ENCODE measurements around the gene ZBTB16. TPM values are rescaled to one million over a fixed set of nuclear protein-coding genes. Genes with fewer than 3 reads are reported as not detected.

The ZBTB16 gene
- total RNA-seq, 1 experiment from 2014 or later, result 0.44 TPM

GRCh38 chr11:114272311-114272710, 212.8 kb downstream of the ZBTB16 start:
- Histone ChIP-seq H3F3A (ENCODE audit: insufficient read depth, low read depth) (no peaks in the 10 kb centered on the region), H3K27me3 (ENCODE audit: insufficient read depth, low read depth) (peaks cover 85% of the 10 kb centered on the region), H3K4me3 (no peak overlapping the region), H2AFZ (no peak overlapping the region), H4K20me1 (ENCODE audit: insufficient read depth) (no peaks in the 10 kb centered on the region), H3K36me3 (ENCODE audit: low read depth) (no peaks in the 10 kb centered on the region), H3K4me2 (no peak overlapping the region), H3K9me2 (ENCODE audit: insufficient read depth) (no peaks in the 10 kb centered on the region), H3K9me3 (ENCODE audit: insufficient read depth, low read depth) (no peaks in the 10 kb centered on the region), H3K27ac (no peak overlapping the region), H3K4me1 (replicated peaks; ENCODE audit: insufficient read depth) (no peaks in the 10 kb centered on the region), H3K79me2 (ENCODE audit: low read depth) (no peaks in the 10 kb centered on the region)
- DNase-seq, result no peak
- TF ChIP-seq EZH2 (IDR thresholded peaks at IDR 0.05; ENCODE audit: low read depth) (no peak), CTCF (conservative IDR thresholded peaks at IDR 0.05) (no peak)
- BruUV-seq (replicated peaks), result no TSS peak
- POLR2A ChIA-PET (ENCODE audit: unreplicated experiment), result no interaction called here
- intact Hi-C loops (cut with micrococcal nuclease; ENCODE audit: unreplicated experiment), result no loop called here
- CTCF ChIA-PET, result no interaction called here

- H3K27ac ChIP-seq, result no peak overlapping the region
- peaks cover 87% of the 10 kb centered on the region for H3K27me3 ChIP-seq (ENCODE audit: insufficient read depth, low read depth)
- H2AFZ ChIP-seq, result no peak overlapping the region
- no peaks in the 10 kb centered on the region for H3F3A ChIP-seq (ENCODE audit: insufficient read depth, low read depth)
- intact Hi-C loops (cut with micrococcal nuclease; ENCODE audit: unreplicated experiment), result no loop called here
- H4K20me1 ChIP-seq (ENCODE audit: insufficient read depth), result no peaks in the 10 kb centered on the region
- TF ChIP-seq CTCF (conservative IDR thresholded peaks at IDR 0.05) (no peak), EZH2 (IDR thresholded peaks at IDR 0.05; ENCODE audit: low read depth) (no peak)
- CTCF ChIA-PET, result no interaction called here
- no peaks in the 10 kb centered on the region for H3K9me3 ChIP-seq (ENCODE audit: insufficient read depth, low read depth)
- H3K36me3 ChIP-seq (ENCODE audit: low read depth), result no peaks in the 10 kb centered on the region
- no peak for DNase-seq
- no TSS peak for BruUV-seq (replicated peaks)
- POLR2A ChIA-PET (ENCODE audit: unreplicated experiment), result no interaction called here
- no peaks in the 10 kb centered on the region for H3K4me1 ChIP-seq (replicated peaks; ENCODE audit: insufficient read depth)
- no peak overlapping the region for H3K4me2 ChIP-seq
- H3K9me2 ChIP-seq (ENCODE audit: insufficient read depth), result no peaks in the 10 kb centered on the region
- no peaks in the 10 kb centered on the region for H3K79me2 ChIP-seq (ENCODE audit: low read depth)
- no peak overlapping the region for H3K4me3 ChIP-seq
These were observed 213.6 kb downstream of the ZBTB16 start for GRCh38 chr11:114273071-114273470.

GRCh38 chr11:114273890-114274635, 214.6 kb downstream of the ZBTB16 start:
- intact Hi-C loops (cut with micrococcal nuclease; ENCODE audit: unreplicated experiment), result no loop called here
- ChIA-PET CTCF (interaction anchor here (0.6 kb wide), 1 partner anchor 271 kb away, joined by 3 read pairs; no protein-coding TSS in a partner anchor), POLR2A (ENCODE audit: unreplicated experiment) (no interaction called here)
- Histone ChIP-seq H3K4me2 (no peak overlapping the region), H4K20me1 (ENCODE audit: insufficient read depth) (no peaks in the 10 kb centered on the region), H3K27ac (no peak overlapping the region), H3K36me3 (ENCODE audit: low read depth) (no peaks in the 10 kb centered on the region), H2AFZ (no peak overlapping the region), H3K9me2 (ENCODE audit: insufficient read depth) (no peaks in the 10 kb centered on the region), H3K79me2 (ENCODE audit: low read depth) (no peaks in the 10 kb centered on the region), H3K27me3 (ENCODE audit: insufficient read depth, low read depth) (peaks cover 79% of the 10 kb centered on the region), H3K9me3 (ENCODE audit: insufficient read depth, low read depth) (no peaks in the 10 kb centered on the region), H3K4me1 (replicated peaks; ENCODE audit: insufficient read depth) (no peaks in the 10 kb centered on the region), H3F3A (ENCODE audit: insufficient read depth, low read depth) (no peaks in the 10 kb centered on the region), H3K4me3 (no peak overlapping the region)
- TF ChIP-seq EZH2 (IDR thresholded peaks at IDR 0.05; ENCODE audit: low read depth) (no peak), CTCF (conservative IDR thresholded peaks at IDR 0.05) (no peak)
- no peak for DNase-seq
- BruUV-seq (replicated peaks), result no TSS peak
